ENCODE data around the gene PLEKHA1. TPM values are rescaled to one million over a fixed set of nuclear protein-coding genes. Genes with fewer than 3 reads are reported as not detected.

The PLEKHA1 gene
- total RNA-seq, 1 donor, result 45.4 TPM

DNA sequence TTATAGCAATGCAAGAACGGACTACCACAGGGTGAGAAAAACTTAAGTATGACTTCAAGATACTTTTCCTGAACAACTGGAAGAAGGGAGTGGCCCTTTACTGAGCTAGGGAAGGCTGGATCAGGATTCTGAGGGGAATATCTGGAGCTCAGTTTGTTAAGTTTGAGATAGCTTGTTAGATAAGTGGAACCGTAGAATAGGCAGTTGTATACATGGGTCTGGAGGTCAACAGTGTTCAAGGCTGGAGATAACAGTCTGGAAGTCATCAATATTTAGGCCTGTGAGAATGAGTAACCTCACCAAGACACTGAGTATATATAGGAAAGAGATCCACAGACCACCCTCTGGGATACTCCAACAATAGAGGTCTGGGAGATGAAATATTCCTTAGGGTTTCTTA is 7.2 kb downstream of the PLEKHA1 start:
- Histone ChIP-seq H3K4me1 (ENCODE audit: insufficient read depth, low read length) (peaks cover 6% of the 10 kb centered on the region), H3K27me3 (ENCODE audit: insufficient read depth, low read length) (peaks cover 7% of the 10 kb centered on the region)

DNA sequence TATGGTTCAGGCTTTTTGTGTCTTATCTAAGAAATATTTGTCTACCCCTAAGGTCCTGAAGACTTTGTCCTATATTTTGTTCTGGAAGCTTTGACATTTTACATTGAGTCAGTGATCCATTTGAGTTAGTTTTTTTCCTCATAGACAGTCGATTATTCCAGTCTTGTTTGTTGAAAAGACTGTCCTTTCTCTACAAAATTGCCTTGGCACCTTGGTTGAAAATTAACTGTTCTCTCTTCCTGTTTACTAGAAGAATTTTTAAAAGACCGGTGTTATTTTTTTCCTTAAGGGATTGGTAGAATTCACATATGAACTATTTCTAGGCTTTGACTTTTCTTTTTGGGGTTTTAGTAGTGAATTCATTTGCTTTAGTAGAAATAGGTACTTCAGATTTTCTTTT is 12.0 kb downstream of the PLEKHA1 start:
- H3K4me3 ChIP-seq (ENCODE audit: low read length), result no peak overlapping the region
- H3K27me3 ChIP-seq (ENCODE audit: insufficient read depth, low read length), result no peaks in the 10 kb centered on the region
- H3K9me3 ChIP-seq (ENCODE audit: low read depth, low read length), result no peaks in the 10 kb centered on the region
- peaks cover 10% of the 10 kb centered on the region for H3K4me1 ChIP-seq (ENCODE audit: insufficient read depth, low read length)

More for the DNA sequence above, 7.2 kb downstream of the PLEKHA1 start:
- Histone ChIP-seq H3K9me3 (ENCODE audit: low read depth, low read length) (no peaks in the 10 kb centered on the region), H3K4me3 (ENCODE audit: low read length) (no peak overlapping the region)

DNA sequence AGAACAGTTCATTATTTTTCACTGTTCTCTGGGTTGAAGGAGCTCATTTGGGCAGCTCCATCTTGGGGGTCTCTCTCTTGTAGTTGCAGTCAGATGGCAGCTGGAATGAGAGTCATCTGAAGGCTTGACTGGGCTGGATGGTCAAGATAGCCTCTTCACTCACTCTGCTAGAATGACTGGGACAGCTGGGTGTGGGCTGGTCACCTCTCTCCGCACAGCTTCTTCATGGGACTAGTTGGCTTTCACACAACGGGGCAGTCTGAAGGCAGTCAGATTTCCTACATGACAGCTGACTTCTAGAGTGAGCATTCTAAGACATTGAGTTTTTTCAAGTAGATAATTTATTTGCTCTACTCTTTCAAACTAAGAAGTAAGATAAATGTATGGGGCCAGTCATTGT is 13.1 kb downstream of the PLEKHA1 start:
- H3K27me3 ChIP-seq (ENCODE audit: insufficient read depth, low read length), result no peaks in the 10 kb centered on the region
- H3K4me1 ChIP-seq (ENCODE audit: insufficient read depth, low read length), result peaks cover 7% of the 10 kb centered on the region
- H3K9me3 ChIP-seq (ENCODE audit: low read depth, low read length), result no peaks in the 10 kb centered on the region
- no peak overlapping the region for H3K4me3 ChIP-seq (ENCODE audit: low read length)

DNA sequence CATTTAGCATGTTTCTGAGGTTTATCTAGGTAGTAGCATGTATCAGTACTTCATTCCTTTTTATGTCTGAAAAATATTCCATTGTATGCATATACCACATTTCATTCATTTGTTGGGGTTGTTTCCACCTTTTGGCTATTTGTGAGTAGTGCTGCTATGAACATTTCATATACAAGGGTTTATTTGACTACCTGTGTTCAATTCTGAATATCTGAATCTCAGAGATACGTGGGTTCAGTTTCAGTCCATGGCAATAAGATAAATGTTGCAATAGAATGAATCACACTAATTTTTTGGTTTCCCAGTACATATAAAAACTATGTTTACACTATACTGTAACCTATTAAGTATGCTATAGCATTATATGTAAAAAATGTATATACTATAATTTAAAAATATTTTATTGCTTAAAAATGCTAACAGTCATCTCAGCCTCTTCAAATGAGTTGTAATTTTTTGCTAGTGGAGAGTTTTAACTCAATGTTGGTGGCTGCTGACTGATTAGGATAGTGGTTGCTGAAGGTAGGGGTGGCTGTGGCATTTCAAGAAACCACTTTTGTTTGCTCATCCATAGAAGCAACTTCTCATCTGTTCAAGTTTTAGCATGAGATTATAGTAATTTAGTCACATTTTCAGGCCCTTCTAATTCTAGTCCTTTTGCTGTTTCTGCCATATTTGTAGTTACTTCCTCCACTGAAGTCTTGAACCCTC is 13.9 kb downstream of the PLEKHA1 start:
- Histone ChIP-seq H3K9me3 (ENCODE audit: low read depth, low read length) (no peaks in the 10 kb centered on the region), H3K4me1 (ENCODE audit: insufficient read depth, low read length) (peaks cover 7% of the 10 kb centered on the region), H3K4me3 (ENCODE audit: low read length) (no peak overlapping the region), H3K27me3 (ENCODE audit: insufficient read depth, low read length) (no peaks in the 10 kb centered on the region)

DNA sequence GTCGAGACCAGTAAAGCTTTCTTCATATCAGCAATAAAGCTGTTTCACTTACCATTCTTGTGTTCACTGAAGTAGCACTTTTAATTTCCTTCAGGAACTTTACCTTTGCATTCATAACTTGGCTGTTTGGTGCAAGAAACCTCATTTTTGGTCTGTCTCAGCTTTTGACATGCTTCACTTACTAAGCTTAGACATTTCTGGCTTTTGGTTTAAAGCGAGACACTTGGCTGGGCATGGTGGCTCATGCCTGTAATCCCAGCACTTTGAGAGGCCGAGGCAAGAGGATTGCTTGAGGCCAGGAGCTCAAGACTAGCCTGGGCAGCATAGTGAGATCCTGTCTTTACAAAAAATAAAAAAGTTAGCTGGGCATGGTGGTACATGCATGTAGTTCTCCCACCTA is 15.8 kb downstream of the PLEKHA1 start:
- Histone ChIP-seq H3K4me3 (ENCODE audit: low read length) (no peak overlapping the region), H3K9me3 (ENCODE audit: low read depth, low read length) (no peaks in the 10 kb centered on the region), H3K4me1 (ENCODE audit: insufficient read depth, low read length) (peaks cover 7% of the 10 kb centered on the region), H3K27me3 (ENCODE audit: insufficient read depth, low read length) (no peaks in the 10 kb centered on the region)

DNA sequence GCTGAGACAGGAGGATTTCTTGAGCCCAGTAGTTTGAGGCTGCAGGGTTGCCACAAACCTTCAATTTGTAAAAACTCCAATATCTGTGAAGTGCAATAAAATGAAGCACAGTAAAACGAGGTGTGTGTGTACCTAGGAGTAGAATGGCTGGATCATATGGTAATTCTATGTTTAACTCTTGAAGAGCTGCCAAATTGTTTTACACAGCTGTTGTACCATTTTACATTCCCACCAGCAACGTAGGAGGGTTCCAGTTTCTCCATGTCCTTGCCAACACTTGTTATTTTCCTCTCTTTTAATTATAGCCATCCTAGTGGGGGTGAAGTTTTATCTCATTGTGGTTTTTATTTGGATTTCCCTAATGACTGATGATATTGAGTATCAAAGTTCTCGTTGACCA is 16.2 kb downstream of the PLEKHA1 start:
- H3K27me3 ChIP-seq (ENCODE audit: insufficient read depth, low read length), result no peaks in the 10 kb centered on the region
- H3K4me3 ChIP-seq (ENCODE audit: low read length), result no peak overlapping the region
- peaks cover 7% of the 10 kb centered on the region for H3K4me1 ChIP-seq (ENCODE audit: insufficient read depth, low read length)
- no peaks in the 10 kb centered on the region for H3K9me3 ChIP-seq (ENCODE audit: low read depth, low read length)

DNA sequence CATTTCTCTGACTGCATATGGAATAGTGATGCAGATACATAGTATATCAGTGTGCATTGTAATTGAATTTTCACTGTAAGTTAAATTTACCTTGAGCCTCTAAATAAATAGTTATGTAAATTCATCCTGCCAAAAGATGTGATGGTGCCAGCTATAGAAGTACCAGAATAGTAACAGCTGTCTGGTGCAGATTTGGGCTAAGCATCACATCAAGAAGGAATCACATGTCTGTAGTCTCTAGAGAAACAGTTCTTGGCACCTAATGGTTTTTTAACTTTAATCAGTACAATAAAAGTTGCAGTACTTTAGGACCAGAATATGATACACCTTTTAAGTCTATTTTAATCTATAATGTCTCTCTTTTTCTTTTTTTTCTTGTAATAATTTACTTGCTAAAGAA is 17.4 kb downstream of the PLEKHA1 start:
- peaks cover 7% of the 10 kb centered on the region for H3K4me1 ChIP-seq (ENCODE audit: insufficient read depth, low read length)
- no peaks in the 10 kb centered on the region for H3K9me3 ChIP-seq (ENCODE audit: low read depth, low read length)
- H3K4me3 ChIP-seq (ENCODE audit: low read length), result no peak overlapping the region
- H3K27me3 ChIP-seq (ENCODE audit: insufficient read depth, low read length), result no peaks in the 10 kb centered on the region

DNA sequence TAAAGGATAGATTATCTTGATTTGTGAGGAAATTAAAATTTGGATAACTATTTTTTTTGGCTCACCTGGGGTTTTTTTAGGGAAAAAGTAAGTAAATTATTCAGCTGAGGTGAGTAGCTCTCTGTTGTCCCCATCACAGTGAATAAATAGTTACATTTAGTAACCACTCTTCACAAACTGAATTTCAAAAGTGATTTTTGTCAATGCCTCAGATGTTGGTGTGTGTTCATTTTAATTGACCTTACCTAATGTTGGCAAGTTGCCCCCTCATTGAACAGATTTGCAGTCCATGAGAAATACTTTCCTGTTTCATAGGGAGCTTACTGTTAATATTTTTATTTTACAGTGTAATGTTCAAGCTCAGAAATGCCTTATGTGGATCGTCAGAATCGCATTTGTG is 18.3 kb downstream of the PLEKHA1 start:
- H3K27me3 ChIP-seq (ENCODE audit: insufficient read depth, low read length), result no peaks in the 10 kb centered on the region
- H3K9me3 ChIP-seq (ENCODE audit: low read depth, low read length), result no peaks in the 10 kb centered on the region
- H3K4me1 ChIP-seq (ENCODE audit: insufficient read depth, low read length), result peaks cover 4% of the 10 kb centered on the region
- no peak overlapping the region for H3K4me3 ChIP-seq (ENCODE audit: low read length)

DNA sequence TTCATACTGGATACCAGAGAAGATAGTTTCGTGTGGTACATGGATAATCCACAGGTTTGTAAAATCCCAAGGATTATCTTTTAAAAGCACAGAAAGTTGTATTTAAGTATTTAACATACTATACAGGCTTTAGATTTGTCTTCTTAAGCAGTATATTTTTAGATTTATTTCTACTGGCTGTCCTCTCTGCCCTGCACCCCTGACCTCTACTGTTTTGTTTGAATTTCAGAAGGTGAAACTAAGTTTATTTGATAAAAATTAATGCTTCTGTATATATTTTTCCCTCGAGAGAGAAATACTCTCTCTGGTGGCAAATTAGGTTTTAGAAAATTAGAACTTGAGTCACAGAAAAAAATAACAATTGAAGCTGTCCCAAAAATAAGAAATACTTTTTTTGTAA is 18.8 kb downstream of the PLEKHA1 start:
- peaks cover 4% of the 10 kb centered on the region for H3K4me1 ChIP-seq (ENCODE audit: insufficient read depth, low read length)
- no peaks in the 10 kb centered on the region for H3K9me3 ChIP-seq (ENCODE audit: low read depth, low read length)
- no peak overlapping the region for H3K4me3 ChIP-seq (ENCODE audit: low read length)
- H3K27me3 ChIP-seq (ENCODE audit: insufficient read depth, low read length), result no peaks in the 10 kb centered on the region

DNA sequence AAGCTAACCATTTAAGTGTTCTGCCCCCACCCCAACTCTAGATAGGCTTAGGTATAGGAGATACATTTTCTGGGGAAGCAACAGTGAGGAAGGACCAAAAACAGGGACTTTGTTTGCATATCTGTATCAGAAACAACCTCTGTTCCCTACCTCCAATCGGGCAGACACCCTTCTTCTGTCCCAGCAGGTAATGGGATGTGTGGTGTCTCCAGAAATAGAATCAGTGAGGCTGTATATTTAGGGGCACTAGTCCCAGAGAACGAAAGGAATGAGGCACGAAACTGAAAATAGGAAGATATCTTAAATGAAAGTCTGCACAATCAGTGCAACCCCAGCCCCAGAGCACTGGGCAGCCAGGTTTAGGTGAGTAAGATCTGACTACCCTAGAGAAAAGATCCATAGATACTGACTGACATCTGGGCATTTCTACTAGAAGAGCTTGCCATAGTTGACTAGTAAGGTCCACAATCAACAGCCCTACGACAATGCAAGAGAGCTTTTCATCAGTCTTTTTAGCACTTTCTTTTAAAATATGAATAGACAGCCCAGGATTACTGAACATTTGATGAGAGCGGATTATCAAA is 28.1 kb downstream of the PLEKHA1 start:
- Histone ChIP-seq H3K9me3 (ENCODE audit: low read depth, low read length) (no peaks in the 10 kb centered on the region), H3K4me1 (ENCODE audit: insufficient read depth, low read length) (peaks cover 12% of the 10 kb centered on the region), H3K4me3 (ENCODE audit: low read length) (no peak overlapping the region), H3K27me3 (ENCODE audit: insufficient read depth, low read length) (no peaks in the 10 kb centered on the region)

DNA sequence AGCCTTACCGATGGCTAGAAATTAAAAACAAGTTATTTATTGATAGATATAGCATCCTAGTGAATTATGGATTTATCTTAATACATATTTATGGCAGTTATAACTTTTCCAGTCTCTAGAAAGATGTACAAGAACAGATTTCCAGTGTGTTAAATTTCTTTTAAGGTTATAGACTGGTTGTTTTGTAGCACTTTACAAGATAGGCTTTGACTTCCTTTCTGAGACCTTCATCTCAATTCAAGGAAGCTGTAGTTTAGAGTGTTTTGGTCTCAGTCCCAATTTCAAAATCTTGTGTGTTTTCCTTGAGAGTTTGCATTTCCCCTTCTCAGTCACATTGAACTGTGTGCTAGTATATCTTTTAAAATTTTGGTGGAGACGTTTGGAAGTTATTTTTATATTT is 30.1 kb downstream of the PLEKHA1 start:
- peaks cover 12% of the 10 kb centered on the region for H3K4me1 ChIP-seq (ENCODE audit: insufficient read depth, low read length)
- H3K27me3 ChIP-seq (ENCODE audit: insufficient read depth, low read length), result no peaks in the 10 kb centered on the region
- no peak overlapping the region for H3K4me3 ChIP-seq (ENCODE audit: low read length)
- H3K9me3 ChIP-seq (ENCODE audit: low read depth, low read length), result no peaks in the 10 kb centered on the region

DNA sequence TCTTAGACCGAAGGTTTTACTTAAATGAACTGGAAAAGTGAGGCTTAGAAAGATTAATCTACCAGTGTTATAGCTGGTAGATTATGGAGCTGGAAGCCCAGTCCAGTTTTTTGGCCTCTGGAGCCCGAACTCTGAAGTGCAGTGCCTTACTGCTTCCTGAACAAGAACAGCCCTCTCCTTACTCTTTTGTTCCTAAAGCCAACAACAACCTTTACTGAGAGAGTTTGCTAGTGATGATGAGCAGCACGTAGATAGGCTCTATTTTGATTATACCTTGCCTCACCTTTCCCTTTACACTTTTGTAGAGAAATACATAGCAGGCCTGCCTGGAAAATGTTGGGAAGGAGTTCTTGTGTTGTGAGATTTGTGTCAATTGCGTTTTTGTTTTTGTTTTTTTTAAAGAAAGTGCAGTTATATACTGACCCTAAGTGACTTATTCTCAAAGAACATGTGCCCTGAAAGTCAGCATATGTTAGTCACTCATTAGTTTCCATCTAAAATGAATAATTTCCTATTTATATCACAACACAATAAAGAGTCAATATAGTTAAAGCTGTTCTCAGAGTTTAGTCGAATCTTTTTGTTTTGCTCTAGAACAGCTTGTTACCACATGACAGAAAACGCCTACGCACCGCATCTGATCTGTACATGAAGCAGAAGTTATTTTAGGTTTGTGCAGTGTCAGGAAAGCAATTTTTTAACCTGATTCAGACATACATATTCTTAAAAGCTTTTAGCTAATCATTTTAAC is 33.0 kb downstream of the PLEKHA1 start:
- H3K9me3 ChIP-seq (ENCODE audit: low read depth, low read length), result no peaks in the 10 kb centered on the region
- no peak overlapping the region for H3K4me3 ChIP-seq (ENCODE audit: low read length)
- H3K4me1 ChIP-seq (ENCODE audit: insufficient read depth, low read length), result peaks cover 10% of the 10 kb centered on the region
- no peaks in the 10 kb centered on the region for H3K27me3 ChIP-seq (ENCODE audit: insufficient read depth, low read length)

DNA sequence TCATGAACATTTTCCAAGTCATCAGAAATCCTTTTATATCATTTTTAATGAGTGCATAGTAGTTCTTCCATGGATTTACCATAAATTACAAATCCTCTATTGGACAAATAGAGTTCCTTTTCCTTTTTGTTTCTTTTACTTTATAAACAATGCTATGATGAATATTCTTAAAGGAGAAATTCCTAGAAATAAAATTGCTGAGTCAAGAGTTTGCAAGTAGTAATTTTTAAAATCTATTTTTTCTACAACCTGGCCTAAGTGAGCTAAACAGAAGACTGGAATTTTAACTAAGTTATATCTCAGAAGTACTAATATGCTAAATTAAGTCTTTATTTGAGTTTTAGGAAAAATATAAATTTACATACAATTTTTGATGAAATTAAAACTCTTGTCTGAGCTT is 38.8 kb downstream of the PLEKHA1 start:
- Histone ChIP-seq H3K9me3 (ENCODE audit: low read depth, low read length) (no peaks in the 10 kb centered on the region), H3K4me3 (ENCODE audit: low read length) (no peak overlapping the region), H3K4me1 (ENCODE audit: insufficient read depth, low read length) (peaks cover 23% of the 10 kb centered on the region), H3K27me3 (ENCODE audit: insufficient read depth, low read length) (no peaks in the 10 kb centered on the region)

DNA sequence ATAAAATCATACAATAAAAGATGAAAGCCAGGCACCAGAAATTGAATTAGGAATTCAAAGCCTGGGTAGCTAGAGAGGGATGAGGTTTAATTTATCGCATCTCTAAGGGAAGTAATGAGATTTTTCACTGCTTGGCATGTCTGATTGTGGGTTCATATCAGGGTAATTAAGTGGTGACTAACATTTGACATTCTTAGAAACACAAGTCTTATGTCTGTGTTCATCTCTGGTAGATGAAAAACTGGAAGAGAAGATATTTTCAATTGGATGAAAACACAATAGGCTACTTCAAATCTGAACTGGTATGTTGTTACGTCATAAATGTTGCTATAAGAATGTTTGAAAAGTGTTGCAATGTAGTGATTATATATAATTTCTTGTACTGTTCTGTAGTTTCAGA is 43.2 kb downstream of the PLEKHA1 start:
- peaks cover 43% of the 10 kb centered on the region for H3K4me1 ChIP-seq (ENCODE audit: insufficient read depth, low read length)
- no peaks in the 10 kb centered on the region for H3K27me3 ChIP-seq (ENCODE audit: insufficient read depth, low read length)
- no peak overlapping the region for H3K4me3 ChIP-seq (ENCODE audit: low read length)
- H3K9me3 ChIP-seq (ENCODE audit: low read depth, low read length), result no peaks in the 10 kb centered on the region

DNA sequence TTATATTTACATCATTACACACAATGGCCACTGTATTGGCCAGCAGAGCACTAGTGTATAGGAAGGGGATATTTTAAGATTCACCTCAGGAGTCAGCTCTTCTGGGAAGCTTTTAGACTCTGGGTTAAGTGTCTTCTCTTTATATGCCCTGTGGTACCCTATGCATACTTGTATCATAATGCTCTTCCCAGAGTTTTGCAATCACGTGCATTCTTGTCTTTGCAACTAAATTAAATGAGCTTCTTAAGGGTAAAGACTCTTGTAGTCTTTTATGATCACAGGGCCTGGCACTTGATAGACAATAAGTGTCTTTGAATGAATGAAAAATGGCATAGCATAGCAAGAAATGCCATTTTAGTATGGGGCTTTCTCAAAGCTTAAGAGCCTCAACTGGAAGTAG is 44.5 kb downstream of the PLEKHA1 start:
- H3K4me3 ChIP-seq (ENCODE audit: low read length), result no peak overlapping the region
- H3K4me1 ChIP-seq (ENCODE audit: insufficient read depth, low read length), result peaks cover 43% of the 10 kb centered on the region
- H3K9me3 ChIP-seq (ENCODE audit: low read depth, low read length), result no peaks in the 10 kb centered on the region
- H3K27me3 ChIP-seq (ENCODE audit: insufficient read depth, low read length), result no peaks in the 10 kb centered on the region

Data from mononuclear cell (primary cell).